Immature natural killer cell (primary cell): Measurements from ENCODE around the gene TMEM18. TPM values are rescaled to one million over a fixed set of nuclear protein-coding genes. Genes with fewer than 3 reads are reported as not detected.

Source experiments
- DNase-seq, 3 donors: peaks; one replicate each; pipeline ENCODE4 v3.0.0; 2022; ENCODE audit warnings: mixed read lengths in 1 of 3
- H3K27ac Mint-ChIP-seq, 6 donors: one replicate each; pipeline ENCODE4 v1.8.0; 2020; ENCODE audit warnings: mixed read lengths in 6 of 6, mild to moderate bottlenecking in 5 of 6, inconsistent platforms in 4 of 6, moderate library complexity in 3 of 6
- H3K27me3 Mint-ChIP-seq, 3 donors: one replicate each; pipeline ENCODE4 v1.8.0; 2020 to 2021; ENCODE audit warnings: low read depth in 3 of 3, mild to moderate bottlenecking in 3 of 3, mixed read lengths in 3 of 3, moderate library complexity in 3 of 3, inconsistent platforms in 1 of 3
- H3K36me3 Mint-ChIP-seq, 3 donors: one replicate each; pipeline ENCODE4 v1.8.0; 2020; ENCODE audit warnings: mixed read lengths in 3 of 3, inconsistent platforms in 2 of 3, mild to moderate bottlenecking in 2 of 3
- H3K4me1 Mint-ChIP-seq, 2 donors: one replicate each; pipeline ENCODE4 v1.8.0; 2020; ENCODE audit warnings: inconsistent platforms in 2 of 2, mild to moderate bottlenecking in 2 of 2, mixed read lengths in 2 of 2, moderate library complexity in 1 of 2
- H3K4me3 Mint-ChIP-seq, 5 donors: one replicate each; pipeline ENCODE4 v1.8.0; 2020; ENCODE audit warnings: mild to moderate bottlenecking in 5 of 5, mixed read lengths in 5 of 5, inconsistent platforms in 3 of 5, moderate library complexity in 3 of 5
- H3K9me3 Mint-ChIP-seq, 6 donors: one replicate each; pipeline ENCODE4 v1.8.0; 2020; ENCODE audit warnings: mild to moderate bottlenecking in 6 of 6, mixed read lengths in 6 of 6, inconsistent platforms in 4 of 6, moderate library complexity in 3 of 6
- polyA plus RNA-seq, 3 donors: library from polyadenylated mRNA; unstranded; fragments of 300-500 nt; fragmentation: Illumina TruSeq; gene quantifications; one replicate each; pipeline ENCODE4 v1.2.3, GENCODE V29; 2021

TMEM18 gene
- polyA plus RNA-seq: 10 to 100 TPM; 22.0 to 38.5 (median 37.1) TPM

- H3K36me3 Mint-ChIP-seq: peaks cover 6 to 15% (median 15%) of the 10 kb centered on the region in 3 donors
- peaks cover 12 to 15% (median 15%) of the 10 kb centered on the region in 3 donors for H3K27me3 Mint-ChIP-seq
- H3K4me3 Mint-ChIP-seq: peak within 1 kb of the TSS; percentile 90 to 99 (median 98)
- no peaks in the 10 kb centered on the region for H3K9me3 Mint-ChIP-seq
- H3K4me1 Mint-ChIP-seq: peaks cover 39 to 50% of the 10 kb centered on the region in 2 donors
- peak; percentile 99 for DNase-seq
- H3K27ac Mint-ChIP-seq: peak within 1 kb of the TSS; percentile 94 to 99 (median 97)
Observed at GRCh38 chr2:677056-677958, at the start of gene TMEM18. TSS of gene TMEM18 (minus strand) at chr2:677406. CDS start at chr2:677345, 61 bp downstream.

- no peaks in the 10 kb centered on the region for H3K4me1 Mint-ChIP-seq
- H3K27ac Mint-ChIP-seq: no peak overlapping the region
- H3K4me3 Mint-ChIP-seq: no peak overlapping the region
- DNase-seq: no peak
- peaks cover 7 to 11% (median 8%) of the 10 kb centered on the region in 3 donors for H3K27me3 Mint-ChIP-seq
- no peaks in the 10 kb centered on the region for H3K36me3 Mint-ChIP-seq
- no peaks in the 10 kb centered on the region for H3K9me3 Mint-ChIP-seq
Observed at GRCh38 chr2:726169-726568, 49.0 kb upstream of the TMEM18 start.

DNA sequence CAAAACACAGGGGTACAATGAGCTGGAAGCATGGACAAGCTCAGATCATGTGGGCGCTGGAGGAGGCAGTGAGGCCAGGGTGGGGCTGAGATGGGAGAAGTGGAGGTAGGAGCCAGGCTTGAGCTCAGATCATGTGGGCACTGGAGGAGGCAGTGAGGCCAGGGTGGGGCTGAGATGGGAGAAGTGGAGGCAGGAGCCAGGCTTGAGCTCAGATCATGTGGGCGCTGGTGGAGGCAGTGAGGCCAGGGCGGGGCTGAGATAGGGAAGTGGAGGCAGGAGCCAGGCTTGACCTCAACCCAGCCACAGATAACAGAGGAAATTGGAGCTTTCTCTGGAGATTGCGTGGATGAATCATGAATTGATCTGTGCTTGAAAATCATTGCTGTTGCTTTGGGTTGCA, 48.3 kb upstream of the TMEM18 start:
- no peaks in the 10 kb centered on the region for H3K4me1 Mint-ChIP-seq
- H3K4me3 Mint-ChIP-seq: no peak overlapping the region
- H3K9me3 Mint-ChIP-seq: no peaks in the 10 kb centered on the region
- no peak overlapping the region for H3K27ac Mint-ChIP-seq
- no peak for DNase-seq
- H3K36me3 Mint-ChIP-seq: no peaks in the 10 kb centered on the region
- H3K27me3 Mint-ChIP-seq: peaks cover 10 to 12% (median 11%) of the 10 kb centered on the region in 3 donors

DNA sequence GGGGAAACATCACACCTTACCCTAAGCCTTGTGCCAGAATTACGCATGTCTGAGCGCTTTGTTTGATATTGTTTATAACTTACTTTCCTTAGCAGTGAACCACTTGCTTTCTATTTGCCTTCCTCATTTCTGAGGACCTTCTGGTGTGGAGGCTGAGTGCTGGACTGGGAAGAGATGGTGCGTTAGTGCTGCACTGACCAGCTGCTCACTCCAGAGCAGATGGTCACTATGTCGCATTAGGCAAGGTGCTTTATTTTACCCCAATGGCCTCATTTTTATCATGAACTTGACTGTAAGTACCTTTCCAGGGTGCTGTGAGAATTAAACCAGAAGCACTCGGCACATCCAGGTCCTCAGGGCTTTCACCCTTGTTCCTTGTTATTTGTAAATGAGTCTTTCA, 46.6 kb upstream of the TMEM18 start:
- H3K36me3 Mint-ChIP-seq: no peaks in the 10 kb centered on the region
- no peak for DNase-seq
- H3K27ac Mint-ChIP-seq: no peak overlapping the region
- H3K9me3 Mint-ChIP-seq: no peaks in the 10 kb centered on the region
- H3K4me1 Mint-ChIP-seq: no peaks in the 10 kb centered on the region
- peaks cover 9 to 18% (median 11%) of the 10 kb centered on the region in 3 donors for H3K27me3 Mint-ChIP-seq
- no peak overlapping the region for H3K4me3 Mint-ChIP-seq

- H3K36me3 Mint-ChIP-seq: no peaks in the 10 kb centered on the region
- H3K27me3 Mint-ChIP-seq: peaks cover 5 to 18% (median 13%) of the 10 kb centered on the region in 3 donors
- no peak overlapping the region for H3K4me3 Mint-ChIP-seq
- no peak for DNase-seq
- H3K9me3 Mint-ChIP-seq: no peaks in the 10 kb centered on the region
- no peak overlapping the region for H3K27ac Mint-ChIP-seq
- no peaks in the 10 kb centered on the region for H3K4me1 Mint-ChIP-seq
Observed at GRCh38 chr2:720842-721241, 43.6 kb upstream of the TMEM18 start.

GRCh38 chr2:719734-720133, 42.5 kb upstream of the TMEM18 start:
- Mint-ChIP-seq H3K36me3 (no peaks in the 10 kb centered on the region), H3K27ac (no peak overlapping the region), H3K4me1 (no peaks in the 10 kb centered on the region), H3K4me3 (no peak overlapping the region), H3K27me3 (peaks cover 8 to 20% (median 10%) of the 10 kb centered on the region in 3 donors), H3K9me3 (no peaks in the 10 kb centered on the region)
- DNase-seq: no peak

DNA sequence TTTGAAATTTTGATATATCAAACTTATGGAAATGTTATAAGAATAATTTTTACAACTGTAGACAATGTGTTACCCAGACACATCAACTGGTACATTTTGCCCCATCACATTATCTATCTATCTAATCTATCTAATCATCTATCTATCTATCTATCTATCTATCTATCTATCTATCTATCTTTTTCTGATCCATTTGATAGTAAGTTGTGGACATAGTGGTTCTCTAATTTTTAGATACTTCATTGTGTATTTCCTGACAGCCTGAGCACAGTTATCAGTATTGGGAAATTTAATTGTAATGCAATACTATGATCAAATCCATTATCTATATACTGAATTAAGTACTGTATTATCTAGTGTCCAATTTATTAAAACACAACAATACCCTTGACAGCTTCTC, 42.0 kb upstream of the TMEM18 start:
- DNase-seq: no peak
- no peaks in the 10 kb centered on the region for H3K9me3 Mint-ChIP-seq
- no peaks in the 10 kb centered on the region for H3K36me3 Mint-ChIP-seq
- H3K27me3 Mint-ChIP-seq: peaks cover 4 to 20% (median 8%) of the 10 kb centered on the region in 3 donors
- peaks cover 0 to 4% of the 10 kb centered on the region in 2 donors for H3K4me1 Mint-ChIP-seq
- no peak overlapping the region for H3K4me3 Mint-ChIP-seq
- H3K27ac Mint-ChIP-seq: no peak overlapping the region

DNA sequence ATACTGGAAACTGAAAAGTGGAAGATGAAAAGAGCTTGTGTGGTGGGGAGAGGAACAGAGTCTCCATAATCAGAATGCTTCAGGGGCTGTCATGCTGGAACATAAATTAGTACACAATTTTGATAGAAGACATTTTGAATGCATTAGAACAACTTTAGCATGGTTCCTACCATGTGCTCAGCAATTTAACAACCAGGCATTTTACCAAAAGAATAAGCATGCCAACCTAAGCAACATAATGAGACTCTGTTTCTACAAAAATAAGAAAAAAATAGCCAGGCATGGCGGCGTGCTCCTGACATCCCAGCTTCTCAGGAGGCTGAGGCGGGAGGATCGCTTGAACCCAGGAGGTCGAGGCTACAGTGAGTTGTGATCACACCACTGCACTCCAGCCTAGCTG, 40.5 kb upstream of the TMEM18 start:
- H3K4me3 Mint-ChIP-seq: no peak overlapping the region
- H3K27me3 Mint-ChIP-seq: peaks cover 6 to 22% (median 8%) of the 10 kb centered on the region in 3 donors
- no peak for DNase-seq
- H3K4me1 Mint-ChIP-seq: peaks cover 0 to 5% of the 10 kb centered on the region in 2 donors
- H3K9me3 Mint-ChIP-seq: no peaks in the 10 kb centered on the region
- H3K36me3 Mint-ChIP-seq: no peaks in the 10 kb centered on the region
- H3K27ac Mint-ChIP-seq: no peak overlapping the region

GRCh38 chr2:715854-716560, 38.8 kb upstream of the TMEM18 start:
- DNase-seq: no peak
- no peaks in the 10 kb centered on the region for H3K9me3 Mint-ChIP-seq
- H3K27ac Mint-ChIP-seq: no peak overlapping the region
- no peaks in the 10 kb centered on the region for H3K36me3 Mint-ChIP-seq
- peaks cover 0 to 5% of the 10 kb centered on the region in 2 donors for H3K4me1 Mint-ChIP-seq
- peaks cover 7 to 25% (median 7%) of the 10 kb centered on the region in 3 donors for H3K27me3 Mint-ChIP-seq
- no peak overlapping the region for H3K4me3 Mint-ChIP-seq

GRCh38 chr2:715038-715437, 37.8 kb upstream of the TMEM18 start:
- H3K27ac Mint-ChIP-seq: peak overlapping the region in 1 of 6 donors; percentile 32
- no peak for DNase-seq
- H3K36me3 Mint-ChIP-seq: no peaks in the 10 kb centered on the region
- H3K9me3 Mint-ChIP-seq: no peaks in the 10 kb centered on the region
- H3K27me3 Mint-ChIP-seq: peaks cover 4 to 22% (median 7%) of the 10 kb centered on the region in 3 donors
- H3K4me3 Mint-ChIP-seq: no peak overlapping the region
- peaks cover 0 to 5% of the 10 kb centered on the region in 2 donors for H3K4me1 Mint-ChIP-seq

- Mint-ChIP-seq H3K27me3 (peaks cover 4 to 16% (median 9%) of the 10 kb centered on the region in 3 donors), H3K36me3 (no peaks in the 10 kb centered on the region), H3K27ac (no peak overlapping the region), H3K4me1 (peaks cover 0 to 5% of the 10 kb centered on the region in 2 donors), H3K4me3 (no peak overlapping the region), H3K9me3 (peaks cover 0 to 4% (median 0%) of the 10 kb centered on the region in 6 donors)
- peak; percentile 22 to 29 (median 27) for DNase-seq
Observed at GRCh38 chr2:714005-714741, 37.0 kb upstream of the TMEM18 start.

GRCh38 chr2:710867-711665, 33.9 kb upstream of the TMEM18 start:
- H3K36me3 Mint-ChIP-seq: no peaks in the 10 kb centered on the region
- no peak overlapping the region for H3K4me3 Mint-ChIP-seq

More at GRCh38 chr2:710867-711665, 33.9 kb upstream of the TMEM18 start:
- Mint-ChIP-seq H3K9me3 (peaks cover 0 to 4% (median 0%) of the 10 kb centered on the region in 6 donors), H3K4me1 (peaks cover 0 to 5% of the 10 kb centered on the region in 2 donors), H3K27ac (no peak overlapping the region), H3K27me3 (peaks cover 4 to 18% (median 9%) of the 10 kb centered on the region in 3 donors)
- DNase-seq: no peak
